ENCODE results near the gene RDM1.

- TF ChIP-seq ZNF70 (CRISPR knock-in tag; IDR thresholded peaks at IDR 0.05): no peak
- TF ChIP-seq RARB (CRISPR knock-in tag; IDR thresholded peaks at IDR 0.05): no peak
- TF ChIP-seq ISL1 (CRISPR knock-in tag; IDR thresholded peaks at IDR 0.05): no peak
- no peak for TF ChIP-seq PATZ1 (CRISPR knock-in tag; IDR thresholded peaks at IDR 0.05; ENCODE audit: borderline replicate concordance)
- TF ChIP-seq ZFP3 (CRISPR knock-in tag; IDR thresholded peaks at IDR 0.05): no peak
- TF ChIP-seq ZNF8 (CRISPR knock-in tag; IDR thresholded peaks at IDR 0.05): no peak
- no peak for TF ChIP-seq POU6F1 (CRISPR knock-in tag; IDR thresholded peaks at IDR 0.05; ENCODE audit: borderline replicate concordance, low read depth)
- no peak for TF ChIP-seq BACH2 (CRISPR knock-in tag; IDR thresholded peaks at IDR 0.05; ENCODE audit: borderline replicate concordance)
- no peak for TF ChIP-seq ARNTL (CRISPR knock-in tag; IDR thresholded peaks at IDR 0.05; ENCODE audit: borderline replicate concordance, low read depth)
- TF ChIP-seq, protein P1, sequence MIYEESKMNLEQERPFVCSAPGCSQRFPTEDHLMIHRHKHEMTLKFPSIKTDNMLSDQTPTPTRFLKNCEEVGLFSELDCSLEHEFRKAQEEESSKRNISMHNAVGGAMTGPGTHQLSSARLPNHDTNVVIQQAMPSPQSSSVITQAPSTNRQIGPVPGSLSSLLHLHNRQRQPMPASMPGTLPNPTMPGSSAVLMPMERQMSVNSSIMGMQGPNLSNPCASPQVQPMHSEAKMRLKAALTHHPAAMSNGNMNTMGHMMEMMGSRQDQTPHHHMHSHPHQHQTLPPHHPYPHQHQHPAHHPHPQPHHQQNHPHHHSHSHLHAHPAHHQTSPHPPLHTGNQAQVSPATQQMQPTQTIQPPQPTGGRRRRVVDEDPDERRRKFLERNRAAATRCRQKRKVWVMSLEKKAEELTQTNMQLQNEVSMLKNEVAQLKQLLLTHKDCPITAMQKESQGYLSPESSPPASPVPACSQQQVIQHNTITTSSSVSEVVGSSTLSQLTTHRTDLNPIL (CRISPR knock-in tag; IDR thresholded peaks at IDR 0.05; ENCODE audit: low read depth): no peak
- TF ChIP-seq ZFP30 (CRISPR knock-in tag; IDR thresholded peaks at IDR 0.05): no peak
- TF ChIP-seq TOX (CRISPR knock-in tag; IDR thresholded peaks at IDR 0.05; ENCODE audit: borderline replicate concordance): no peak
- TF ChIP-seq OSR1 (CRISPR knock-in tag; IDR thresholded peaks at IDR 0.05): no peak
Observed at GRCh38 chr17:35953720-35954119, 23.1 kb upstream of the RDM1 start.

All from SK-N-SH treated with all-trans-retinoic acid at 6 μM for 48 hours (cell line).